ENCODE measurements around the gene NEK10.
"Not testable (repeated sequence)": the region's sequence is repeated elsewhere in the genome, so short reads cannot be mapped to it uniquely, and the experiment has no call there.

The NEK10 gene

GRCh38 chr3:27368831-27369607 lies at the start of gene NEK10:
Gene NEK10 (minus strand): TSS chr3:27369383. CDS start chr3:27352882, 16,501 bp downstream.
- peak; percentile 70 for DNase-seq (ENCODE audit: low read depth, low spot score)

- DNase-seq (ENCODE audit: low read depth, low spot score): no peak
These were observed 46.0 kb upstream of the NEK10 start for GRCh38 chr3:27415202-27415601.

DNA sequence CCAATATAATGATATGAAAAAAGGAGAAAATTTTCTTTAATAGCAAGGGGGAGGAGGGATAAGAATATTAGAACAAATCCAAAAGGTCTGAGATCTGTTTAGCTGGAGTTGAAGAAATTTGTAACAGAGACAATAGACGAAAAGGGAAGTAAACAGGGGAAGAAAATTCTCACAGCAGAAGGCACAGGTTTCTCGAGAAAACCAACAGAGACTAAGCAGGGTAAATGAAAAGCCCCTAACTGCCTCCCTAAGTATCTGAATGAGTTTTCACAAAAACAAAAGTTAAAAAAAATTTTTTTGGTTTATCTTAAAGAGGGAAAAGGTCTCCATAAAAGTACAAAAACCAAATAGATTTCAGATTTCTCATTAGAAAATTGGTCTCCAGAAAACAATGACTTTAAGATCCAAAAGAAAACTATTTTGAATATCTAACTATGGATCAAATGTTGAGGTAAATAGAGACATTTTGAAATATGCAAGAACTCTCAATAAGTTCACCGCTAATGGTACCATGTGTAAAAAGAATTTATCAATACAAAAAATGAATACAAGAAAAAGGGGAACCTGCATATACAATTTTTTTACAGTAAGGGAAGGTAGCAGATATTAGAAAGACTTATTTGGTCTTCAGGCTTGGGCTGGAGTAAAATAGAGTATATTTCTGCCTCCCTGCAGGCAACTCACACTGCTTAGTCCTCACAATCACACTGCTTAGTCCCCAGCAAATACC lies 23.9 kb upstream of the NEK10 start:
- no peak for DNase-seq (ENCODE audit: low read depth, low spot score)

DNA sequence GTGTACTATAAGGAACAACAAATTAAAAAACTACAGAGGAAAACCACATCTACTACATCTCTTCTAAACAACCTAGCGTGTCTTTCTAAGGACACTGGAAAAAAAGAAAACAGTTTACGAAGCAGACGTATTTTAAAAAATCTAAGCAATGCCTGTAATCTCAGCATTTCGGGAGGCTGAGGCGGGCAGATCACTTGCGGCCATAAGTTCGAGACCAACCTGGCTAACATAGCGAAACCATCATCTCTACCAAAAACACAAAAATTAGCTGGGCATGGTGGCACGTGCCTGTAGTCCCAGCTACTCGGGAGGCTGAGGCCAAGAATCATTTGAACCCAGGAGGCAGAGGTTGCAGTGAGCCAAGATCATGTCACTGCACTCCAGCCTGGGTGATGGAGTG lies 23.2 kb upstream of the NEK10 start:
- not testable (repeated sequence) for DNase-seq (ENCODE audit: low read depth, low spot score)

DNA sequence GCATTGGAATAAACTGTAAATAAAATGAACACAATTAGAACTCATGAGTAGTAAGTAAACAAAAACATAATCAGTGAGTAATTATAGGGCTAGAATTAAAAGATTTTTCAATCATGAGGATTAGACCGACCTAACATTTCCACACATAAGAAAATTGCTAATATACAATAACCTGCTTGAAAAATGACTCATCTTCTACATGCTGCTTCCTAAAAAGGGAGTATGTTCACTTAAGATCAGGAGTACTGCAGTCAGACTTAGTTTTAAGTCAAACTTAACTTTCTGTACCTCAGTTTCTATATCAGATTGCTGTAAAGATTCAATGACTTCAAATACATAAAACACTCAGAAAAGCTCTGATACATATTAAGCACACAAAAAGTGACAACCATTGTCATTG lies 22.6 kb upstream of the NEK10 start:
- no peak for DNase-seq (ENCODE audit: low read depth, low spot score)

- no peak for DNase-seq (ENCODE audit: low read depth, low spot score)
These were observed 18.4 kb upstream of the NEK10 start for GRCh38 chr3:27387625-27388024.

DNA sequence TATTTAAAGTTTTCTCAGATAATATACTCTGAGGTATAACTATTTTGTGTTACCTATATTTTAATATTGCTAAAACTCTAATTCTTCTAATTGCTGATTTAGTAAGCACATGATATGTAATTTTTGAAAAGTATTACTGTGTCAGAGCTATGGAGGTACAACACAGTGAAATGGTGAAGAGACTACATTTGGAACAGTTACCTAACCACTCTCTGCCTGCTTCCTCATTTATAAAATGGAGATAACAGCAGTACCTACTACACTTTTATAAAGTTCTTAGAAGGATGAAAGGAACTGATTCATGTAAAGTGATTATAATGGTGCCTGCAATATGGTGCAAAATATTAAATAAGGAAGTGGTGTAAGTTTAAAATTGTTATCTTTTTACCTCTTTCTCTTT lies 16.3 kb upstream of the NEK10 start:
- no peak for DNase-seq (ENCODE audit: low read depth, low spot score)

DNA sequence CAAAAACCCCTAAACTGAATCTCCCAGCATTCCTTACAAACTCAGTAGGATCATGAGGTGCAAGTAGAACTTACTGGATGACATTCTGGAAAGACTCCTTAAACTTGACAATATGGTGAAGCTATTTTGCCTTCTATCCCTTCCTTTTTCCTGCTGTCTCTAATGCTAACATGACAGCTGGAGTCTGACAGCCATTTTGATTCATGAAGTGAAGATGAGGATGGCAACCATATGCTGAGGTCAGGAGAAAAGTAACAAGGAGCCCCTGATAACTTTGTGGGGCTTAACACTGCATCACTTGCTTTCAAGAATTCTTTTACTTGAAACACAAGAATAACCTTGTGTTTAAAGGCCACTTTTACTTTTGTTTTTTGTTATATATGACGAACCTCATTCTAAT lies 15.0 kb upstream of the NEK10 start:
- no peak for DNase-seq (ENCODE audit: low read depth, low spot score)

DNA sequence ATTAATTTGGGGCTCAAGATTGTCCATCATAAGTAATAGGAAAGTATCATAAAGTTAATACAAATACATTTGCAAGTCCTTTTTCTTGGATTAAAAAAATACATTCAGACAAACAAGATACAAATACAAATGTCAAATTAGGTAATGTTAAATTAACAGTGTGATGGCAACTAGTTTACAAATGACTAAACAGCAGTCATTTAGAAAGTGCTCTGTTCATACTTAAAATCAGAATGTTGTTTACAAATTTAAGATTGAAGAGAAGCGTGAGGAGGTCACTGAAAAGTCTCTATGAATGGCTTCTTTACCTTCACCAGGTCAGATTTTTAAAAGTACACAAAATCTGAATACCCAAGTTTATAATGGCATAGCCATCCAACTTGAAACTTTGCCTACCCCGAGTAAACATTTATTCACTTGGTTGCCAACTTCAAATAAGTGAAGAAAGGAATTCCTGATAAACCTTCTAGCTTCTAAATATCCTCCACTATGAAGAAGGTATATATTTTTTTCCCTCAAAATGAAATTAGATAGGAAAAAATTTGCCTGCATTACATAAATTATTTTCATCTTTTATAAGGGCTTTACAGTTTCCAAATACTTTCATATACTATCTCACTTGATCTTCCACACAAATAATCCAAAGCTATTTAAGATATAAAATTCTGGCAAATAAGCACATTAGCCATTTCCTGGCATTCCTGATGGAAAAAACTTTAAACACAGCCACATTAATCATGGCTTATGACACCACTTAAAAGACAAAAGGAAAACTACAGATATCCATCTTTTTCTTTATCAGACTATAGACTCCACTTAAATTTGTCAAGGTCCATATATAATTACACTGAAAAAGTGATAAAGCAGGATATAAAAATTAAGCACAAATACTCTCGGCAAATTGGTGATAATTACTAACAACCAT lies 11.5 kb upstream of the NEK10 start:
- DNase-seq (ENCODE audit: low read depth, low spot score): no peak

- DNase-seq (ENCODE audit: low read depth, low spot score): no peak
These were observed 9.1 kb upstream of the NEK10 start for GRCh38 chr3:27378331-27378730.

DNA sequence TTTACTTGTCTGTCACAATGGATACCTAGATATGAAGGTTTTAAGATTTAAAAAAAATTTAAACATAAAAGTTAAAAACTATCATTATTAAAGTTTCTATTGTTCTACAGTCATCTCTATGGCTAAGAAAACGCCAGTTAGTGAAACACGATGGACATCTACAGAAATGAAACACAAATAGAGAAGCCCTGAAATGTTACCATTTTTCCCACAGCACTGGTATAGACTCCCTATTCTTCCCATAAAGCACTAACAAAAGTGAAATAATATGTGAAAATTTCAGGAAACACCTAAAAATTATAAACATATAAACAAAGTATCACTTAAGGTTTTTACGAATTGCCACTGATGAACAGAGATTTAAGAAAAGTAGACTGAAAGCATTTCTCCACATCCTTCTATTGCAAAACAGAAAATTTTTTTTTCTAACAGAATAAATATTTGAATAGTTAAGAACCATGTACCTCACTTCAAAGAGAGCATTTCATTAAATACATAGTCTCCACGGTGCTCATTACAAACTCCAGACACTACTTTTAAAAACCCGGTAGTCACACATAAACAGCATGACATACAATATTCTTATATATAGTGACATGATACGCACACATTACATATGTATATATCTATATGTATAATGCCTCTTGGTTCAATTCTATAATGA lies 7.1 kb upstream of the NEK10 start:
- no peak for DNase-seq (ENCODE audit: low read depth, low spot score)

GRCh38 chr3:27366062-27366591 lies 3.1 kb downstream of the NEK10 start:
- no peak for DNase-seq (ENCODE audit: low read depth, low spot score)

DNA sequence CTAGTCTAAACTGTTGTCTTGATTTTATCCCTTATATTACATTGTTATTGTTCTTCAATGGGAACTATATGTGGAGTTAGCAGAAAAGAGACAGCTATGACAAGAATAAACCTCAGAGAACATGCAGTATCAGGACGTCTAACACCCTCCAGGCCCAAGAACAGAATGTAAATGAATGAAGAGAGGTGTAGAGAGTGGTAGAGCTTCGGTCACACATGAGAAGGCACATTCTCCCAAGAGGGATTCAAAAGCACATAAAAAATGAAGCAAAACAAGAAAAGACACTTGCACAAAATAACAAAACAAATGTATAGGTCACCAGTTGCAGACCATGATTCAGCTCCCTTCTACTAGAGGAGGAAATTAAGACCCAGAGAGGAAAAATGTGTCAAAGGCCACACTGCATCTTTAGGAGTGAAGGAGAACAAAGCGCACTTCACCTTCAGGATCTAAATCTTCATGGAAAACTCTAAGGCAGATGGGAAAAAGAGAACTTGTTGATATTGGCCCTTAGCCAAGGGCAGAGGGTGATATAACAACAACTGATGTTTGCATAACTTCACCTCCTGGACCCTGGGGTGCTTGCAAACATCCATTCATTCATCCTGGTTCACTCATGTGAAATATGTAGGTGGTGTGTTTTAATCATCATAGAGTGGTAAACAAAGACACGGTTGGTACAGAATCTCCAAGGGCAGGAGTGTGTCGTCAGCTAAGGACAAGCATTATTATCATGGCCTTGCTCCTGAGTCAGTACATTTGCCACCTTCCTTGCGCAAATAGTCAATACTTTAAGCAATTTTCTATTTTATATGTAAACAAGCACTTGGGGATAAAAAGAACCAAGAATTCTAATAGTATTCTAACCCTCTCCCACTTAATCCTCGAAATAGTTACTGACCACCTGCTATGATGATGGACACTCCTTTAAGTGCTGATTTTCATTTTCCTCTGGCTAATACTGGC lies 8.8 kb downstream of the NEK10 start:
- no peak for DNase-seq (ENCODE audit: low read depth, low spot score)

DNA sequence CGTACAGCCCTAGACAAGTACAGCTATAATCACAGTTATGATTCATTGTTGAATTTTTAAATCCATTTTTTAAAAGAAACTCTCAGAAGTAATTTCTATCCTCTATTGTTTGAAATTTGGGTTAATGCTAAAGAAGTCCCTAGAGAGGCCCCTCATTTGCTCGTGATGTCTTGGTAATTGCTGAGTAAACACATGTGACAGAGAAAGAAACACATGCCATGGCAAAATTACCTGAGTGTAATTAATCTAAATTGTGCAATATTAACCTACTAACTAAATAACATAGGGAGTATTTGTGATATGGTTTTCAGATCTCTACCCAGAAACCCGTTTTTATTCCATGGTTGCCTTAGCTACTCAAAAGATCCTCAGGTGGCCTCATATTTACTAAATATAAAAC lies 10.8 kb downstream of the NEK10 start:
- no peak for DNase-seq (ENCODE audit: low read depth, low spot score)

DNA sequence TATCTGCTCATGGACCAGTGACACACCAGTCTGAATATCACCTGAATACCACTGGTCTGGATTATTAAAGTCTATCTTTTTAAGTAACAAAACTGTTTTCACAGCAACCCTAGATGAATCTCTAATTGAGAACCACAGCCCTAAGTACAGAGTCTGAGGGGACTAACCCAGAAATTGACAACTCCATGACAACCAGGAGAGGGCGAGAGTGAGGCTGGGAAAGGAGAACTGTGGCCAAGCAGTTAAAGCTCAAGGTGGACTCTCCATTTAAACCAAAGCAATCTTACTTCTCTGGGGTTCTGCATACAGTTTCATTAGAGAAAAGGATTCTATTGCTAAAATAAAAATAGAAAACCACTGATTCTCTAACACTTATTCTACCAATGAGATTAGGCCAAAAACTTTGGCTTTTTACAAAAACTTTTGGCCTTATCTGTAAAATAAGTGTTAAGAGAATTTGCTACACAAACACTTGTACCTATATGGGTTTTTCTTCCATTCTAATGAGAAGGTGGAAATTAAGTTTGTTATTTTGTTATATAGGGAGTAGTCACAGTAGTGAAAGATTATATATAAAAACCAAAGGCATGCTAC lies 11.4 kb downstream of the NEK10 start:
- no peak for DNase-seq (ENCODE audit: low read depth, low spot score)

DNA sequence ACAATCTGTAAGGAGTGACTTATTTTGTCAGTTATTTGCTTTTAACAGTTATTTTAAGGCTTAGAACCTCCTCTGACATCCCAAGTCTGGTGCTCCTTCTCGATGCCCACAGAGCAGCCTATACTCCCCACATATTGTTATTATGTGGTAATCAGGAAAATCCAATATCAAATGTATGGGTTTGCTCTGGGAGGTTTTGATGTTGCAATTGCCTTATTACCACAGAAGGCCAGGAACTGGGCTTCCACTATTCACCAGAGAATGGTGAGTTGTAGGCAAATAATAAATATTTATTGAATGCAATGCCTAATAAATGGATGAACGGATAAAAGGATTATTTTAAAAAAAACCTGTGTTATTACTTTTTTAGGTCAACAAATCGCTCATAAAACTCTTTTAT lies 12.2 kb downstream of the NEK10 start:
- no peak for DNase-seq (ENCODE audit: low read depth, low spot score)

DNA sequence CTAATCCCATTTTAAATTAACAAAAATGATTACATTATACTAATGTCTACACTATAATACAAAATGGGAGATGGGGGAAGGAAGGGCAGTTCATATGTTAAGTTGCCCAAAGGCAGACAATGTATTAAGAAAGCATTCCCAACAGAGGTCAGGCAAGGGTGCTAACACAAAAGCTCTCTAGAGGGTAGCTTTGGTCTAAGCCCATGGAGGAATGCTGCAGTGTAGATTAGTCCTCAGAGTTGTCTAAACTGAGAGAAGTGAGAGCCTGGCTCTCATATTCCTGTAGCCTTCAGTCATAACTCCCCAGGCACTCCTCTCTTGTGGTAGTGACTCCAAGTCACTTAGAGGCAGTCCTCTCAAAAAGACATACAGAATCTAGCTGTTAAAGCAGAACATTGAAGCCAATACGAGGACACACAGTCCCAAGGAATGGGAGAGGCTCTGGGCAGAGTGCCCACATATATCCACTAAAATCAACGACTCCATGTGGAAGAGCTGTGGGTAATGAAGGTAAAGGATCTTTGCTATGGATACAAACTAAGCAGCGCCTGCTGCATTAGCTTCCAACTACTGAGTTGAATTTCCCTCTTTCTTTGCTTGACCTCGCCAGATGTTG lies 14.5 kb downstream of the NEK10 start:
- DNase-seq (ENCODE audit: low read depth, low spot score): no peak

DNA sequence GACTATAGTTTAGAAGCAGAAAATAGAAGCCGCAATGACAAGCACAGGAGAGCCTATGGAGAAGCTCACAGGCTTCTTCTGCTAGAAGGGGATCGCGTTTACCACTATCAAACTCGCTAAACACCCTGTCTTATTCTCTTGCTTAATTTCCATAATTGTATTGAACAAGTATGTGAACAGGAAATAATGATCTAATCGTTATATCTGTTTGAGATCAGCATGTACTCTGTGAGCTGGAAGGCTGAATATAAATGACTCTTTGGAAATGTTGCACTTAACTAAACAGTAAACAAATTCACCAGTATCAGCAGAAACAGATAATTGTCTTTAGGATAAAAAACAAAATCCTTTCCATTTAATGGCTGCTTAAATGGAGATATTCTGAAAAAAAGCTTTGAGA lies 15.0 kb downstream of the NEK10 start:
- no peak for DNase-seq (ENCODE audit: low read depth, low spot score)

DNA sequence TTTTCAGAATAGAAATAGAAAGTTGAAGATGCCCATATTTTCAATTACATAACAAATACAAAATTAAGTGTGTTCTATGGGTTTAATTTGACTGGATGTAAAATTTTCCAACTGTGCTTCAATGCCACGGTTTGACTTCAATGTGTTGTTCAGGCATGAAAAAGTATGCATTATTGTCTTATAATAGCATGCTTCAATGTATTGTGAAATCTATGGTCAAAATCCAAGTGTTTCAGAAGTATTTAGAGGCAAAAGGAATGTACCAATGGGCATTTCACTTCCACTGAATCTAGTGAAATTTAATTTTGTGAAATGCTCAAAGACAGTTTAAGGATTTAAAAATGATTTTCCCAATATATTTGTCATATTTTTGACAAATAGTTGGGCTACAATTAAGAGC lies 16.0 kb downstream of the NEK10 start:
- DNase-seq (ENCODE audit: low read depth, low spot score): no peak

Data from activated naive CD8-positive, alpha-beta T cell treated with anti-CD3 and anti-CD28 coated beads, Interleukin-2, amount 50 U/mL, for 16 hours (primary cell).